ENCODE data around the gene ZNF384.

ZNF384 gene

GRCh38 chr12:6653342-6653741, 35.8 kb downstream of the ZNF384 start:
- DNase-seq = no peak

- no peak for DNase-seq
These were observed 36.8 kb downstream of the ZNF384 start for GRCh38 chr12:6652391-6652790.

- DNase-seq = no peak
These were observed 38.3 kb downstream of the ZNF384 start for GRCh38 chr12:6650832-6651231.

GRCh38 chr12:6647083-6647604, 42.0 kb downstream of the ZNF384 start, which contains the start of gene ACRBP:
TSS of gene ACRBP (minus strand) at chr12:6647432. CDS start at chr12:6647366, 66 bp downstream.
- DNase-seq = no peak

- no peak for DNase-seq
These were observed 42.7 kb downstream of the ZNF384 start for GRCh38 chr12:6646276-6647082.

- no peak for DNase-seq
These were observed 44.3 kb downstream of the ZNF384 start for GRCh38 chr12:6644903-6645302.

GRCh38 chr12:6644257-6644596, 44.9 kb downstream of the ZNF384 start:
- DNase-seq = no peak

GRCh38 chr12:6643569-6644256, 45.5 kb downstream of the ZNF384 start:
- DNase-seq = no peak

- DNase-seq = no peak
These were observed 48.0 kb downstream of the ZNF384 start for GRCh38 chr12:6641131-6641530.

- no peak for DNase-seq
These were observed 48.7 kb downstream of the ZNF384 start for GRCh38 chr12:6640497-6640896.

GRCh38 chr12:6639151-6639801, 49.9 kb downstream of the ZNF384 start:
- no peak for DNase-seq

- no peak for DNase-seq
These were observed 50.9 kb downstream of the ZNF384 start for GRCh38 chr12:6638305-6638704.

GRCh38 chr12:6635856-6636531, 53.2 kb downstream of the ZNF384 start, which contains the start of gene LPAR5:
TSS of gene LPAR5 (minus strand) at chr12:6635959. CDS start at chr12:6621248, 14,711 bp downstream.
- DNase-seq = no peak

- no peak for DNase-seq
These were observed 53.8 kb downstream of the ZNF384 start for GRCh38 chr12:6635375-6635855.

GRCh38 chr12:6632026-6632983, 56.9 kb downstream of the ZNF384 start:
- DNase-seq = peak; percentile 63

GRCh38 chr12:6631549-6631961, 57.6 kb downstream of the ZNF384 start:
- DNase-seq = no peak

- no peak for DNase-seq
These were observed 58.4 kb downstream of the ZNF384 start for GRCh38 chr12:6630736-6631135.

GRCh38 chr12:6627616-6628015, 61.6 kb downstream of the ZNF384 start:
- DNase-seq = peak; percentile 54

- no peak for DNase-seq
These were observed 62.4 kb downstream of the ZNF384 start for GRCh38 chr12:6626654-6627283.

GRCh38 chr12:6620885-6621274, 68.3 kb downstream of the ZNF384 start:
- DNase-seq = no peak

Data from DMS153 (cell line).